ENCODE results near the gene LHX4. TPM values are rescaled to one million over a fixed set of nuclear protein-coding genes. Genes with fewer than 3 reads are reported as not detected.

Gene LHX4
- total and polyA plus RNA-seq, 9 of the 15 experiments (the other 6 are each of a cell fraction or from before 2014, with no cell fraction given), result 0.01 to 0.11 (median 0.07) TPM; not detected in 5

DNA sequence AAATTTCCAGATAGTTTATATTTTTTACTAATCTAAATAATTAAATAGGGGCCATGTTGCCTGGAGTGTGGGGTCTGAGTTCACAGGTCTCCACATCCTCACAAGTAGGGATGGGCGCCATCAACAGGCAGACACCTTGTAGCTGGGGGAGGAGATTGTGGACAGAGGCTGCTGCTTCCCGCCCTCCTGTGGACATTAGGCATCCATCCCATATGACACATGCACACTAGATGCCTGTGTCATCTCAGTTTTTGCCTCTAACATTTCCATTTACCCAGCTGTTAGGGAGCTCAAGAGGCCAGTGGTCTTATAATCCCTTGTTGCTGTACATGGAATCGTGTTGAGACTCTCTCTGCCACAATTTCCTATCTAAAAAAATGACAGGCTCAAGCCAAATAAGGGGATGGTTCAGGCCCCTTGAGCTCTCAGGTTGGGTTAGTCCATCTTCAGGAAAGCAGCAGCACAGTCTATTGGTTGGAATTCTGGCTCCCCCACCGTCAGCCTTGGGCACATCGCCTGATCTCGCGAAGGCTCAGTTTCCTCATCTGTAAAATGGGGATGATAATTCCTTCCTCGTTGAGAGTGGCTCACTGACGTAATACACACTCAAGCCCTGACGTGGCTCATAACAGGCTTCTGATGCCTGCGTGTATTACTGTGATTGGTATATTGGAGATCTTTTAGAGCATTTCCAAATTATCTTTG is 13.6 kb downstream of the LHX4 start (continued):
- peak; percentile 31; the same call in 1 of the 2 replicates for TF ChIP-seq REST (IDR thresholded peaks at IDR 0.05; ENCODE audit: borderline replicate concordance)
- TF ChIP-seq REST (CRISPR knock-in tag; IDR thresholded peaks at IDR 0.05; ENCODE audit: low read depth), result no peak
- no peak for TF ChIP-seq GTF3C2 (IDR thresholded peaks at IDR 0.05; ENCODE audit: borderline replicate concordance, extremely low read depth, insufficient read length)
- TF ChIP-seq TSC22D4 (tag; IDR thresholded peaks at IDR 0.05), result no peak
- TF ChIP-seq NBN (IDR thresholded peaks at IDR 0.05; ENCODE audit: low read depth), result no peak
- TF ChIP-seq CBX3 (IDR thresholded peaks at IDR 0.05; ENCODE audit: borderline replicate concordance in 1 of 2, low read length in 2 of 2), result 0 out of 3 replicates have a peak, but pooled peaks of 1 of the 2 experiments have one; percentile 29
- peak in 1 of 2 experiments; percentile 60; a peak in 2 of 4 replicates for TF ChIP-seq RCOR1 (IDR thresholded peaks at IDR 0.05; ENCODE audit: borderline replicate concordance in 1 of 2, low read depth in 2 of 2, low read length in 2 of 2)
- no peak for TF ChIP-seq SAFB (IDR thresholded peaks at IDR 0.05; ENCODE audit: borderline replicate concordance, low read depth, low read length)
- TF ChIP-seq, protein P1, sequence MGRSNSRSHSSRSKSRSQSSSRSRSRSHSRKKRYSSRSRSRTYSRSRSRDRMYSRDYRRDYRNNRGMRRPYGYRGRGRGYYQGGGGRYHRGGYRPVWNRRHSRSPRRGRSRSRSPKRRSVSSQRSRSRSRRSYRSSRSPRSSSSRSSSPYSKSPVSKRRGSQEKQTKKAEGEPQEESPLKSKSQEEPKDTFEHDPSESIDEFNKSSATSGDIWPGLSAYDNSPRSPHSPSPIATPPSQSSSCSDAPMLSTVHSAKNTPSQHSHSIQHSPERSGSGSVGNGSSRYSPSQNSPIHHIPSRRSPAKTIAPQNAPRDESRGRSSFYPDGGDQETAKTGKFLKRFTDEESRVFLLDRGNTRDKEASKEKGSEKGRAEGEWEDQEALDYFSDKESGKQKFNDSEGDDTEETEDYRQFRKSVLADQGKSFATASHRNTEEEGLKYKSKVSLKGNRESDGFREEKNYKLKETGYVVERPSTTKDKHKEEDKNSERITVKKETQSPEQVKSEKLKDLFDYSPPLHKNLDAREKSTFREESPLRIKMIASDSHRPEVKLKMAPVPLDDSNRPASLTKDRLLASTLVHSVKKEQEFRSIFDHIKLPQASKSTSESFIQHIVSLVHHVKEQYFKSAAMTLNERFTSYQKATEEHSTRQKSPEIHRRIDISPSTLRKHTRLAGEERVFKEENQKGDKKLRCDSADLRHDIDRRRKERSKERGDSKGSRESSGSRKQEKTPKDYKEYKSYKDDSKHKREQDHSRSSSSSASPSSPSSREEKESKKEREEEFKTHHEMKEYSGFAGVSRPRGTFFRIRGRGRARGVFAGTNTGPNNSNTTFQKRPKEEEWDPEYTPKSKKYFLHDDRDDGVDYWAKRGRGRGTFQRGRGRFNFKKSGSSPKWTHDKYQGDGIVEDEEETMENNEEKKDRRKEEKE (IDR thresholded peaks at IDR 0.05; ENCODE audit: borderline replicate concordance in 1 of 2, control insufficient read depth in 1 of 2, low read depth in 2 of 2, low read length in 1 of 2), result no peak
- no peak for TF ChIP-seq NFATC3 (IDR thresholded peaks at IDR 0.05)
- TF ChIP-seq CXXC5 (CRISPR knock-in tag; IDR thresholded peaks at IDR 0.05), result no peak
- TF ChIP-seq NCOA1 (IDR thresholded peaks at IDR 0.05; ENCODE audit: low read depth), result no peak
- no peak for TF ChIP-seq COPS2 (conservative IDR thresholded peaks at IDR 0.05)

Data from K562 (cell line).